Colon (tissue), 2 donors: ENCODE results near the gene ROR1.
"Not testable (repeated sequence)": the region's sequence is repeated elsewhere in the genome, so short reads cannot be mapped to it uniquely, and the experiment has no call there.

Source experiments
- FAIRE-seq: peaks from 2 replicates; lab custom pipeline; 2012; peaks lifted over from hg19 to GRCh38; lab: Jason Lieb, UNC
- donor health status: control.
- donor health status: control.

ROR1 gene

GRCh38 chr1:63759778-63760177 lies 14.0 kb upstream of the ROR1 start:
- no peak for FAIRE-seq

GRCh38 chr1:63770381-63770780 lies 3.4 kb upstream of the ROR1 start:
- FAIRE-seq = no peak

- no peak for FAIRE-seq
Observed at GRCh38 chr1:63772201-63772600, 1.6 kb upstream of the ROR1 start.

- no peak for FAIRE-seq
Observed at GRCh38 chr1:63772876-63773275, 941 bp upstream of the ROR1 start.

GRCh38 chr1:63773496-63773814 lies 362 bp upstream of the ROR1 start:
- no peak for FAIRE-seq

GRCh38 chr1:63774617-63775417 lies 1.0 kb downstream of the ROR1 start:
- FAIRE-seq = no peak

- FAIRE-seq = no peak
Observed at GRCh38 chr1:63775418-63776127, 1.8 kb downstream of the ROR1 start.

- FAIRE-seq = no peak
Observed at GRCh38 chr1:63777286-63777685, 3.5 kb downstream of the ROR1 start.

- no peak for FAIRE-seq
Observed at GRCh38 chr1:63777965-63778880, 4.4 kb downstream of the ROR1 start.

GRCh38 chr1:63779338-63780211 lies 5.8 kb downstream of the ROR1 start:
- FAIRE-seq = no peak

GRCh38 chr1:63780565-63780964 lies 6.7 kb downstream of the ROR1 start:
- no peak for FAIRE-seq

GRCh38 chr1:63782982-63783381 lies 9.2 kb downstream of the ROR1 start:
- no peak for FAIRE-seq

- no peak for FAIRE-seq
Observed at GRCh38 chr1:63784083-63784482, 10.3 kb downstream of the ROR1 start.

GRCh38 chr1:63784489-63785390 lies 10.9 kb downstream of the ROR1 start:
- FAIRE-seq = no peak

GRCh38 chr1:63787270-63787669 lies 13.5 kb downstream of the ROR1 start:
- not testable (repeated sequence) for FAIRE-seq

- no peak for FAIRE-seq
Observed at GRCh38 chr1:63787875-63788274, 14.1 kb downstream of the ROR1 start.

- FAIRE-seq = no peak
Observed at GRCh38 chr1:63789856-63790605, 16.2 kb downstream of the ROR1 start.

- FAIRE-seq = no peak
Observed at GRCh38 chr1:63790989-63791388, 17.2 kb downstream of the ROR1 start.

- no peak for FAIRE-seq
Observed at GRCh38 chr1:63792152-63792551, 18.3 kb downstream of the ROR1 start.

- no peak for FAIRE-seq
Observed at GRCh38 chr1:63793741-63794240, 20.0 kb downstream of the ROR1 start.
